Measurements from ENCODE around the gene PSAPL1.

Gene PSAPL1

DNA sequence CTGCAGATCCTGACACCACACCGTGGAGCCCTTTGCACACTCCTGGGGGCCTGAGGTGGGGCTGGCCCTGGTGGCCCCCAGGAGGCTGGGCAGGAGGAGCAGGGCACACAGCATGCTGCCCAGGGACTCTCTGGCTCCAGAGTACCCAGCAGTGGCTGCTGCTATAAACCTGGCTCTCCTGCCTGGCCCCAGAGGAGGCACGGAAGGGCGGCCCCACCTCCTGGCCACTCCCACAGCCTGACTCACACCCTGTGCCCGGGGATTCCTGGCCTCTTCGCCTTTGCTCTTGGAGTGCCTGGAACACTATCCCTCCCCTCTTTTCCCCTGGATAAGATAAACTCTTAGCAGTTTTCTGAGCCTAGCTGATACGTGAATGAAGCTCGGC is at the start of gene PSAPL1:
Gene PSAPL1 (minus strand): TSS at position 165 of the 385 bp plus-strand sequence. CDS start 51 bp downstream, at position 114.
- no peak for DNase-seq (ENCODE audit: low spot score)

- no peak for DNase-seq (ENCODE audit: low spot score)
These were observed 46.5 kb upstream of the PSAPL1 start for GRCh38 chr4:7481227-7481626.

DNA sequence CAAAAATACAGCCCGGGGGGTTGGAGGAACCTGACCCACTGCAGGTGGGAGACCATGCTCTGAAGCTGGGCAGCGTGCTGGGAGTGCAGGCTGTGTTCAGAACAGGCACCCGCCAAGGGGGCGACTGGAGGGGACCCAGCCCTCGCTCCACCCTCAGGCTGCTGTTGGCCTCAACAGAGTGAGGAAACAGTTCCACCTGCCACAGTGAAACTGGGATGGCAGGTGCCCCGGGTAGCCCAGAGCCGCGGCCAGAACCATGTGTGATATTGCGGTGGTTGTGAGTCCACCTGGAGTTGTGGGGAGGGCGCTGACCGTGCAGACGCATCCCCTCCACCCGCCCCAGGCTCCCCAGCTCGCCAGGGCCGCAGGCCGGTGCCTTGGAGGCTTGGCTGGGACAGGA is 45.7 kb upstream of the PSAPL1 start:
- no peak for DNase-seq (ENCODE audit: low spot score)

GRCh38 chr4:7478665-7479064 is 43.9 kb upstream of the PSAPL1 start:
- no peak for DNase-seq (ENCODE audit: low spot score)

GRCh38 chr4:7477695-7478094 is 43.0 kb upstream of the PSAPL1 start:
- DNase-seq (ENCODE audit: low spot score): no peak

DNA sequence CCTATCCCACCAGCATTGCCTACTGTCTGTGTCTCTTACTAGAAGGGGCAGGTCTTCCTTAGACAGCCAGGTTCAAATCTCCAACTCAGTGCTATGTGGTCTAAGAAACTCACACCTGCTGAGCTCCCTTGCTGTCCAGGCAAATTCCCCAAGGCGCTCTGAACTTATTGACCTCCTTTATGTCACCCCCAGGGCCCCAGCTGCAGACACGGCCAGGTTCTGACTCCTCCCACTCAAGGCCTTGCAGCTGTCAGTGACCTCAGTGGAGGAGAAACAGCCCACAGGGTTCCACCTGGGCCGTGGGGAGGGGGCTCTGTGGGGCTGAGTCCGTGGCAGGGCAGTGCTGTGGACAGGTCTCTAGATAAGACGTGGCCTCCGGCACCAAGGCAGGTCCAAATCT is 42.1 kb upstream of the PSAPL1 start:
- DNase-seq (ENCODE audit: low spot score): no peak

DNA sequence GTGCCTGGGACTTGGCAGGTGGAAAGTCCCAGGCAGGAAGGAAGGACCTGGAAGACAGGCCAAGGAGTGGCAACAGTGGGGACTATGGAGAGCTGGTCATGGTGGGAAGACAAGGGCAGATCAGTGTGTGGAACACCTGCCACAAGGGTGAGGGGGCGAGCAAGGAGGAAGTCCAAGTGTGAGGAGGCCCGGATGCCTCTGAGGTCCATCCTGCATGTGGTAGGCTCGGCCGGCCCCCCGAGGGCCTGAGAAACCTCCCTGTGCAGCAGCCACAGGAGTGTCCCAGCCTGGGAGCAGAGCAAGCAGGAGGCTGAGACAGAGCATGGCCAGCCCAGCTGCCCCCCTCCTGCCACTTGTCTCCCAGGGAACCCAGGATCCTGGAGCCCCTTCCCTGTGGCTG is 40.5 kb upstream of the PSAPL1 start:
- no peak for DNase-seq (ENCODE audit: low spot score)

DNA sequence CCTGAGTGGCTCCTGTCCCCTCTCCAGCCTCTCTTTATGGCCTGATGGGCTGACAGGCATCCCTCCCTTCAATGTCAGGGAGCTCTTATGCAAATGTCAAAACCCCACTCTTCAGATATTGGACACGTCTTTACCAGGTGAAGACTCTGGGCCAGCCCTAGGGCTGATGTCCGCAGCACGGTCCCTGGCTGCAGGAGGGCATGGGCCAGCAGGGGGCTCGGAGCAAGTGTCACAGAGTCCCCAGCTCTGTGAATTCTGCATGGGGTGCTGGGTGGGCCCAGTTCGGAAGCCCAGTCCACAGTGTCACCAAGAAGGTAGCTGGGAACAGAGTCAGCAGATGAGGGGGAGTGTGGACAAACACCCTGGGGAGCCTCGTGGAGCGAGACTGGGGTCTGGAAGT is 39.6 kb upstream of the PSAPL1 start:
- no peak for DNase-seq (ENCODE audit: low spot score)

DNA sequence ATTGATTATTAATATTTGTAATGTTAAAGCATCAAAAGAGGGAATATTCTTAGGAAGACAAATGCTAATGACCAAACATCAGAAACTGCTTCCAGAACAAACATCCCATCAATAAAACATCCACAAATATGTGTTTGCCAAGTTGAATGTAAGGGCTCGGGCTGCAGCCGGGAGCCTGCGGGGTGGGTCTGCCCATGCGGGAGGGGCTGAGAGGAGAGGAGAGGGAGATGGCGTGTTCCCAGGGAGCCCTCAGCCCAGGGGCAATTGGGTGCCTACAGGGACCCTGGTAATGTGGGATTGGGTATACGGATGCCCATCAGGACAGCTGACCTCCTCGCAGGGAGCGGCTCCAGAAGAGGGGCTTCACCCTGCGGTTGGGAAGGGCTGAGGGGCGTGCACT is 38.4 kb upstream of the PSAPL1 start:
- DNase-seq (ENCODE audit: low spot score): no peak

GRCh38 chr4:7472442-7473013 is 37.8 kb upstream of the PSAPL1 start:
- no peak for DNase-seq (ENCODE audit: low spot score)

DNA sequence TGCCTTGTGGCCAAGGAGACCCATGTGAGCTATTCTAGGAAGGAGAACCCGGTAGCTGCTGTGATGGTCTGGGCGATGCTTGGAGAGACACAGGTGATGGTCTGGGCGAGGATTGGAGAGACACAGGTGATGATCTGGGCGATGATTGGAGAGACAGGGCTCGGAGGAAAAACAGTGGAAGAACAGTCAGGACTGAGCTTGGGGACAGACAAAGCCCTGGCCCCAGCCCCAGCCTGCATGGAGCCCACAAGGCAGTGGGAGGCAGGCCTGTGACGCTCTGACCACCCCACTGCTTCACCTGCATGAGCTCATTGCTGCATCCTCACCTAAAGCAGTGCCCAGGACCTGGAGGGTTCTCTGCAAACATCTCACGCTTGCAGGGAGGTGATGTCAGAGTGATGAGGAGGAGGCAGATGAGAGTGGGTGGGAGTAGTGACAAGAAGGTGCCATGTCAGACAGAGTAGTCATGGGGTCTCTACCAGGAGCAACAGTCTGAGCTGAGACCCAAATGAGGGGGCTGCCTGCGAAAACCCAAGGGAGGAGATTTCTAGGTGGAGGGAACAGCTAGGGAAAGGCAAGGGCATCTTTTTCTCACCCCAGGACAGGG is 35.9 kb upstream of the PSAPL1 start:
- no peak for DNase-seq (ENCODE audit: low spot score)

- no peak for DNase-seq (ENCODE audit: low spot score)
These were observed 35.4 kb upstream of the PSAPL1 start for GRCh38 chr4:7470111-7470510.

- no peak for DNase-seq (ENCODE audit: low spot score)
These were observed 34.3 kb upstream of the PSAPL1 start for GRCh38 chr4:7469023-7469422.

GRCh38 chr4:7467471-7467870 is 32.7 kb upstream of the PSAPL1 start:
- DNase-seq (ENCODE audit: low spot score): no peak

DNA sequence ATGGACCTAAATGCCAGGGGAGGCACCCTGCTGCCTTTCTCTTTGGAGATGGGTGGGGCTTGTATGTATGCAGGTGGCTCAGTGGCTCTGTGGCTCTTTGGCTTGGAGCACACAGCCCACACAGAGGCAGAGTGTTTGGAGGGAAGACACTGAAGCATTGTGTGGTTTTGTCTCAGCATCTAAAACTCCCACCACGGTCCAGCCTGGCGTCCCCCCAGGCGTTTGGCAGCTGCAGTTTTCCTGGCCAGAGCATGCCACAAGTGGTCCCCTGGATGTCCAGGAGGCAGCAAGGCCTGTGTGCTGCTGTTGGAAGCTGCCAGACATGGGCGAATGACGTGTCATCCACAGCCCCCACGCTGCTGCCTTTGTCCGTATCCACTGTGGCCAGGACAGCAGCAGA is 32.2 kb upstream of the PSAPL1 start:
- DNase-seq (ENCODE audit: low spot score): no peak

DNA sequence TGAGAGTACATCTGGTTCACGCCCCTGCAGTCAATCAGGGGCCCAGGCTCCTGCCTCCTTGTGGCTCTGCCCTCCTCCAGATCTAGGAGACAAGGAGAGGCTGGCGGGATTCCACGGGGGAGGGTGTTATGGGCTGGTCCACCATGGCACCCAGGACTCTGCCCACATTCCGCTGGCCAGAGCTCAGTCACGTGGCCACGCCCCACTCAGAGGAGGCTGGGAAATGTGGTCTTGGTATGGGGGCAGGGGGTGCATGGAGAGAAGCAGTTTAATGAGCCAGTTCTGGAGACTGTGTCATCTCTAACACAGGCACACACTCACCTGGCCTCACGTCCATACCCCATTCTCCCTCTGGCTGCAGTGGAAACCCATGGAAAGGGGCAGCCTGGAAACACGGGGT is 31.5 kb upstream of the PSAPL1 start:
- DNase-seq (ENCODE audit: low spot score): no peak

GRCh38 chr4:7465017-7465416 is 30.3 kb upstream of the PSAPL1 start:
- DNase-seq (ENCODE audit: low spot score): no peak

- no peak for DNase-seq (ENCODE audit: low spot score)
These were observed 29.5 kb upstream of the PSAPL1 start for GRCh38 chr4:7464259-7464655.

DNA sequence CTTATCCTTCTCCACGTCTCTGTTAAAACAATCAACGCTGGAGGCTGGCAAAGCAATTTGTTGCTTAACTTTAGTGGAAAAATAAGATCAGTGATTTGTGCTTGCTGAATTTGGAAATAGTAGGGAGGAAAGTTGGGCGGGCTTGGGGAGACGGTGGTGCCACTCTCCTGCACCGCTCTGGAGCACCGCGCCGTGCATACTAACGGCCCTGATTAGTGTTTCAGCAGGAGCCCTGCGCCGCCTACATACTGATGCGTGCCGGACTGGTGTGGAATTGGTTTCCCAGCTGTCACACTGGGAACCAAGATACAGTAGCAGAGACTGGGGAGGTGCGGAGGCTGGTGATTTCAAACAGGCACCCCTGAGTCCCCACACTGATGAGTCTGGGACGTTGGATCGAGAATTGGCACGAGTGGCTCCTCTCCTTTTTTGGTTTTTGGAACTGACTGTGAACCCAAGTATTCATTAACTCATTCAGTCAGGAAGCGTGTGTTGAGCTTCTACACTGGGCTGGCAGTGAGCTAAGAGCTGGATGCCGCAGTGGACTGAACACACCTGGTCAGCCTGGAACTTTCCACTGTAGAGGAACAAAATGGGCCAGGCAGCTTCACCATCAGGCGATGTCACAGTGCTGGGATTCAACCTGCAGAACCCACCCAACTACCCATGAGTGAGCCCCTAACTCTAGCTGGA is 29.0 kb upstream of the PSAPL1 start:
- no peak for DNase-seq (ENCODE audit: low spot score)

GRCh38 chr4:7462509-7462971 is 27.8 kb upstream of the PSAPL1 start:
- DNase-seq (ENCODE audit: low spot score): no peak

- DNase-seq (ENCODE audit: low spot score): no peak
These were observed 26.5 kb upstream of the PSAPL1 start for GRCh38 chr4:7461230-7461629.

GRCh38 chr4:7460566-7460965 is 25.8 kb upstream of the PSAPL1 start:
- DNase-seq (ENCODE audit: low spot score): no peak

- DNase-seq (ENCODE audit: low spot score): no peak
These were observed 24.7 kb upstream of the PSAPL1 start for GRCh38 chr4:7459471-7459870.

GRCh38 chr4:7458477-7458876 is 23.7 kb upstream of the PSAPL1 start:
- DNase-seq (ENCODE audit: low spot score): no peak

Data from CD4-positive, alpha-beta T cell treated with Interleukin-2 at 100 ng/mL for 4 hours (primary cell).